Calu3 (cell line): ENCODE measurements around the gene NFKBIB. TPM values are rescaled to one million over a fixed set of nuclear protein-coding genes. Genes with fewer than 3 reads are reported as not detected.

Source experiments
- BruUV-seq: library from RNA; stranded (reverse); fragments of 400-500 nt; replicated peaks from 2 replicates; lab custom pipeline; 2021; lab: Mats Ljungman, UMichigan
- CTCF ChIA-PET: fragments of 300-600 bp; sonication (Branson Sonifier 250); formaldehyde crosslinking; loops from one replicate; lab custom pipeline; 2022; ENCODE audit warnings: antibody characterized with exemption; lab: Charles Lee
- DNase-seq: peaks from one replicate; pipeline ENCODE4 v3.0.0; 2022
- H3K27ac Mint-ChIP-seq: one replicate; pipeline ENCODE4 v1.8.0; 2022; ENCODE audit warnings: mixed read lengths; ENCODE audit not compliant: unreplicated experiment
- H3K27me3 Mint-ChIP-seq: one replicate; pipeline ENCODE4 v1.8.0; 2022; ENCODE audit warnings: mixed read lengths; ENCODE audit not compliant: unreplicated experiment
- H3K36me3 Mint-ChIP-seq: one replicate; pipeline ENCODE4 v1.8.0; 2022; ENCODE audit warnings: mild to moderate bottlenecking, moderate library complexity, mixed read lengths; ENCODE audit not compliant: insufficient read depth, unreplicated experiment
- H3K4me1 Mint-ChIP-seq: one replicate; pipeline ENCODE4 v1.8.0; 2022; ENCODE audit warnings: mild to moderate bottlenecking, low read depth, mixed read lengths; ENCODE audit not compliant: unreplicated experiment
- H3K4me3 Mint-ChIP-seq: one replicate; pipeline ENCODE4 v1.8.0; 2022; ENCODE audit warnings: mild to moderate bottlenecking, low read depth, moderate library complexity, mixed read lengths; ENCODE audit not compliant: unreplicated experiment
- H3K9me3 Mint-ChIP-seq: one replicate; pipeline ENCODE4 v1.8.0; 2022; ENCODE audit warnings: low read depth, mixed read lengths; ENCODE audit not compliant: unreplicated experiment
- intact Hi-C: fragments of 100-400 bp; cut with micrococcal nuclease; formaldehyde crosslinking; loops from one replicate; pipeline ENCODE4 v1.10.0; 2022; ENCODE audit not compliant: unreplicated experiment
- total RNA-seq: library from RNA; stranded (reverse); gene quantifications from 2 replicates; pipeline ENCODE4 v1.2.3, GENCODE V29; 2022
- TF ChIP-seq, protein P1 (sequence below): fragments of 200-600 bp; IDR thresholded peaks from one replicate; pipeline ENCODE4 v1.8.0; 2022; ENCODE audit warnings: antibody characterized with exemption; ENCODE audit not compliant: unreplicated experiment

The NFKBIB gene
- total RNA-seq, 1 experiment from 2014 or later: 62.6 TPM

GRCh38 chr19:38890686-38891085 is 9.1 kb upstream of the NFKBIB start:
- CTCF ChIA-PET: no interaction called here
- peaks cover 10% of the 10 kb centered on the region for H3K36me3 Mint-ChIP-seq

DNA sequence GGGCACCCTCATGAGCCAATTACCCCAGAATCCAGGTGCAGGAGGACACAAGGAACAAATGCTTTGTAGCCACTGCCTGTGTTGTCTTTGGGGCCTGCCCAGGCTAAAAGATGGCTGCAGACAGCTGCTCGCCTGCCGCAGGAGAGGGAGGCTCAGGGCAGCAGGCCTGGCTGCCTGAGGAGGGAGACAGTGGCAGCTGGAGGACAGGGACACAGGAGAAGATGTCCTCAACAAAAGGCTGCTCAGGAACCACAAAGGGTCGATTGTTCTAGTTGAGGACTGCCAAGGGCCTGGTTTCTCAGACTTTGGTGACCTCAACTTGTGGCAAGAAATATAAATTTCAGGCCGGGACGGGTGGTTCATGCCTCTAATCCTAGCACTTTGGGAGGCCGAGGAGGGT is 8.0 kb upstream of the NFKBIB start:
- DNase-seq: no peak
- CTCF ChIA-PET: interaction anchor here (0.7 kb wide), 1 partner anchor 25 kb away, joined by 3 read pairs; no protein-coding TSS in a partner anchor
- H3K4me3 Mint-ChIP-seq: no peak overlapping the region
- no peak overlapping the region for H3K27ac Mint-ChIP-seq
- no TSS peak for BruUV-seq
- H3K9me3 Mint-ChIP-seq: no peaks in the 10 kb centered on the region
- intact Hi-C loops: no loop called here
- TF ChIP-seq, protein P1, sequence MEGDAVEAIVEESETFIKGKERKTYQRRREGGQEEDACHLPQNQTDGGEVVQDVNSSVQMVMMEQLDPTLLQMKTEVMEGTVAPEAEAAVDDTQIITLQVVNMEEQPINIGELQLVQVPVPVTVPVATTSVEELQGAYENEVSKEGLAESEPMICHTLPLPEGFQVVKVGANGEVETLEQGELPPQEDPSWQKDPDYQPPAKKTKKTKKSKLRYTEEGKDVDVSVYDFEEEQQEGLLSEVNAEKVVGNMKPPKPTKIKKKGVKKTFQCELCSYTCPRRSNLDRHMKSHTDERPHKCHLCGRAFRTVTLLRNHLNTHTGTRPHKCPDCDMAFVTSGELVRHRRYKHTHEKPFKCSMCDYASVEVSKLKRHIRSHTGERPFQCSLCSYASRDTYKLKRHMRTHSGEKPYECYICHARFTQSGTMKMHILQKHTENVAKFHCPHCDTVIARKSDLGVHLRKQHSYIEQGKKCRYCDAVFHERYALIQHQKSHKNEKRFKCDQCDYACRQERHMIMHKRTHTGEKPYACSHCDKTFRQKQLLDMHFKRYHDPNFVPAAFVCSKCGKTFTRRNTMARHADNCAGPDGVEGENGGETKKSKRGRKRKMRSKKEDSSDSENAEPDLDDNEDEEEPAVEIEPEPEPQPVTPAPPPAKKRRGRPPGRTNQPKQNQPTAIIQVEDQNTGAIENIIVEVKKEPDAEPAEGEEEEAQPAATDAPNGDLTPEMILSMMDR: no peak
- no peaks in the 10 kb centered on the region for H3K27me3 Mint-ChIP-seq
- no peaks in the 10 kb centered on the region for H3K4me1 Mint-ChIP-seq
- H3K36me3 Mint-ChIP-seq: peaks cover 10% of the 10 kb centered on the region

More at GRCh38 chr19:38890686-38891085, 9.1 kb upstream of the NFKBIB start:
- BruUV-seq: no TSS peak
- Mint-ChIP-seq H3K27me3 (no peaks in the 10 kb centered on the region), H3K4me3 (no peak overlapping the region), H3K27ac (no peak overlapping the region), H3K4me1 (no peaks in the 10 kb centered on the region), H3K9me3 (no peaks in the 10 kb centered on the region)
- TF ChIP-seq, protein P1: no peak
- DNase-seq: no peak
- intact Hi-C loops: no loop called here

DNA sequence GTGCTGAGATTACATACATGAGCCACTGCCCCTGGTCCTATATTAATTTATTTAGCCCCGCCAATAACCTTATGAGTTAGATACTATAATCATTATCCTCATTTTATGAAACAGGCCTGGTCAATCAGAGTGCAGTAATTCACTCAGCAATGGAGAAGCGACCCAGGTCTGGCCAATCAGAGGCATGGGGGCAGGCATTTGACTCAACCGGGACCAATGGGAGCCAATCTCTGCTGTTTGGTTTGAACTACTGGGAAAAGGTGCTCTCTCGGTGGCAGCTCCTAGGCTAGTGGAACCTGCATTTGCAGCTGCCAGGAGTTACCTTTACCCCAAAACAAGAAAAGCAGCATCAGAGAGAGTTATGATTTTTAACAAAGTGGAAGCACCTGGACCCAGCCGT is 6.9 kb upstream of the NFKBIB start:
- intact Hi-C loops: no loop called here
- H3K27me3 Mint-ChIP-seq: no peaks in the 10 kb centered on the region
- CTCF ChIA-PET: no interaction called here
- TF ChIP-seq, protein P1: no peak
- H3K9me3 Mint-ChIP-seq: no peaks in the 10 kb centered on the region
- peaks cover 10% of the 10 kb centered on the region for H3K36me3 Mint-ChIP-seq
- no peaks in the 10 kb centered on the region for H3K4me1 Mint-ChIP-seq
- no peak for DNase-seq
- H3K4me3 Mint-ChIP-seq: no peak overlapping the region
- H3K27ac Mint-ChIP-seq: no peak overlapping the region
- no TSS peak for BruUV-seq

GRCh38 chr19:38893341-38893771 is 6.4 kb upstream of the NFKBIB start:
- TF ChIP-seq, protein P1: no peak
- H3K4me1 Mint-ChIP-seq: peaks cover 4% of the 10 kb centered on the region
- no peak for DNase-seq
- no peaks in the 10 kb centered on the region for H3K27me3 Mint-ChIP-seq
- H3K36me3 Mint-ChIP-seq: peaks cover 10% of the 10 kb centered on the region
- no peak overlapping the region for H3K4me3 Mint-ChIP-seq
- BruUV-seq: no TSS peak
- H3K27ac Mint-ChIP-seq: no peak overlapping the region
- CTCF ChIA-PET: no interaction called here
- intact Hi-C loops: no loop called here
- no peaks in the 10 kb centered on the region for H3K9me3 Mint-ChIP-seq
